Frontal cortex (tissue), 4 donors: ENCODE data around the gene SRL. TPM values are rescaled to one million over a fixed set of nuclear protein-coding genes. Genes with fewer than 3 reads are reported as not detected.
"Not testable (repeated sequence)": the region's sequence is repeated elsewhere in the genome, so short reads cannot be mapped to it uniquely, and the experiment has no call there.

Experiments used
- DNase-seq, 2 donors: peaks; one replicate each; pipeline ENCODE4 v3.0.0; 2012; ENCODE audit warnings: low spot score in 2 of 2
- FAIRE-seq: peaks from 2 replicates; lab custom pipeline; 2012; peaks lifted over from hg19 to GRCh38; lab: Jason Lieb, UNC
- total RNA-seq: library from RNA; depleted of rRNA; stranded (reverse); fragments of >200 nt; gene quantifications from one replicate; pipeline ENCODE4 v1.2.3, GENCODE V29; 2014
- donor health status: control.
- donor health status: control.
- donor health status: control.

Gene SRL
- total RNA-seq, 1 donor from 2014 or later, result under 0.01 TPM

DNA sequence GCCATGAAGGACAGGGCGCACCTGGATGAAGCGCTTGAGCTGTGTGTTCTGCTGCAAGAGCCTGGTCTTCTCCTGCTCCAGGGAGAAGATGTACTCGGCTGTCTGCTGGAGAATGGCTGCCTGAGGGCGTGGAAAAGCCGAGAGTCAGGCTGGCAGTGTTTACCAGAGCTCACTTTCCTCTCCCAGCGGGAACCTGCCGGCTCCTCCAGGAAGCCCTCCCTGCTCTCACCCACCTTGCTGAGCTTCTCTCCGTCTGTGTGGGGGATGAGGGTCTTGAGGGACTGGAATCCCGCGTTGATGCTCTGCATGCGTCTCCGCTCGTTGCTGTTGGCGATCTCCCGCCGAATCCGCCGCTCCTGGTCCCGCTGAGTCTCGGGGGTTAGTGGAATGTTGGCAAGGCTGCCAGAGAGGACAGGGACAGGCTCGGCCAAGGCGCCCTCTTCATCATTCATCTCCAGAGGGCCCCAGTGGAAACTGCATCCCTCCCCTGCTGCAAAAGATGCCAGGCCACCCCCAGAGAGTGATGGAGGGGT lies 20.5 kb upstream of the SRL start:
- FAIRE-seq, result no peak
- DNase-seq, result no peak

DNA sequence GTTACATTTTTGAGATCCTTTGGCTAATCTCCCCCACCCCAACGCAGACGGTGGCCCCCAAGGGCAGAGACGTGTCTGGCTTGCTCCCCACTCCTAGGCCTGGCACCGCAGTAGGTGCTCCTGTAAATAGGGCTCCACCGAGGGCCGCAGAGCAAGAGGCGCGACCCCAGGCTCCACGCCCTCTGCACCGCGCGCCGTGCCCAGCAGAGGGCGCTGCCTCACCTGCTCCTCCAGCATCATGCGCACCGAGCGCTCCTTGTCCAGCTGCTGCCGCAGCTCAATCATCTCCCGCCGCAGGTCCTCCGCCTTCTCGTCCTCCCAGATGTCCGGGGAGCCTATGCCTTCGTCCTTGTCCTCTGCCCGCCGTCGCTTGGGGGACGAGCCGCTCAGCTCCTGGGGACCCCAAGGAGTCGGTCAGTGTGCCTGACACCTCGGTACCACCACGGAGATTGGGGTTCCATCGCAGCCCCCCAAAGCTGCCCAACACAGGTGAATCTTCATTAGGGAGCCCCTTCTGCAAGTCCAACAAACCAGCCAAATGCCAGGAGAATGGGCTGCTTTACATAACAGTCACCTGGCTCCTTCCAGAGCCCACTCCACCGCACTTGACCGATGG lies 19.8 kb upstream of the SRL start:
- no peak for FAIRE-seq
- DNase-seq, result no peak

DNA sequence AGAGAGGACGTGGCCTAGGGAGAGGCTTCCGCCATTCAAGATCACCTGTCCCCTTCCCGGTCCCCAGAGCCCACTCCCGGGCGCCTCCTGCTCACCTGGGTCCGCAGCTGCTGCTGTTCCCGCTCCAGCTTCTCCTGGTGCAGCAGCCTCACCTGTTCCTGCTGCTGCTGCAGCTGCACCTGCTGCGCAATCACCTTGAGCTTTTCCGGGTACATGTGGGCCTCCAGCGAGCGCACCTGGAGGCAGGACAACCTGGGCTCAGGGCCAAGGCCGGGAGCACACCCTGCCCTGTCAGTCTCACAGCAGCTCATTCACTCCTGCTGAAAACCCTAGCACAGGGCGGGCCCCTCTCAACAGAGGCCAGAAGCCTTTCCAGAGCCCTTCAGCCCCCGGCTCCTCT lies 18.5 kb upstream of the SRL start:
- no peak for DNase-seq
- FAIRE-seq, result no peak

DNA sequence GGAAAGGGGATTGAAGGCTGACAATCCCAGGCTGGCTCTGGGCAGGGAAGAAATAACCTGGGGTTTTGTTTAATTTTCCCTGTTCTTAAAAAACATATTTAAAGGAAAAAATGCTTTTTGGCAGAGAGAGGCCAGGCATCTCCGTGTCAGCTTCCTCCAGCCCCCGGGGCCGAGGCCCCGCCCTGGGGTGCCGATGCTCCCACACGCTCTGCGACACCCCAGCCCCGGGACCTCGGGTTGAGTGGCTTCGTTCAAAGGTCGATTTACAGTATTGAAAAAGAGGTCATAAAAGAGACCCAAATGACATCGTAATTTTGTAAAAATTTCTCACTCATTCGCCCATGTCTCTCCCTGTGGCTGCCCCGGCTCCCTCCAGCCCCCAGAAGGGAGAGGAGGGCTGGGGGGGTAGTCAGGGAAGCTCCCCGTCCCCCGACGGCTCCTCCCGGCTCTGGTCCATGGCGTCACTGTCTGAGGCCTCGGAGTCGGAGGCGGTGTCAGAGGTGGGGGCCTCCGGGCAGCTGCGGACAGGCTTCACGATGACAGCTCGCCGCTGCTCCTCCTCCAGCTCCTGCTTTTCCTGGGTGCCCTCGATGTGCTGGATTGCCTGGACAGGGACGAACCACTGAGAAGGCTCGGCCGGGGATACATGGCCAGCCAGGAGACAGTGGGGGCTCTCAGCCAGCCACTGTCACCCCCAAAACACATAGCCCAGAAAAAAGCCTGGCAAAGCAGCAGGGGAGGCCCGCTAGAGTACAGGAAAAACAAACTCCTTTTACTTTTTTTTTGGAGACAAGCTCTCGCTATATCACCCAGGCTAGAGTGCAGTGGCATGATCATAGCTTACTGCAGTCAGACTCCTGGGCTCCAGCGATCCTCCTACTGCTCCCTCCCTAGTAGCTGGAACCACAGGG lies 16.0 kb upstream of the SRL start:
- FAIRE-seq (no peak), DNase-seq (no peak)

DNA sequence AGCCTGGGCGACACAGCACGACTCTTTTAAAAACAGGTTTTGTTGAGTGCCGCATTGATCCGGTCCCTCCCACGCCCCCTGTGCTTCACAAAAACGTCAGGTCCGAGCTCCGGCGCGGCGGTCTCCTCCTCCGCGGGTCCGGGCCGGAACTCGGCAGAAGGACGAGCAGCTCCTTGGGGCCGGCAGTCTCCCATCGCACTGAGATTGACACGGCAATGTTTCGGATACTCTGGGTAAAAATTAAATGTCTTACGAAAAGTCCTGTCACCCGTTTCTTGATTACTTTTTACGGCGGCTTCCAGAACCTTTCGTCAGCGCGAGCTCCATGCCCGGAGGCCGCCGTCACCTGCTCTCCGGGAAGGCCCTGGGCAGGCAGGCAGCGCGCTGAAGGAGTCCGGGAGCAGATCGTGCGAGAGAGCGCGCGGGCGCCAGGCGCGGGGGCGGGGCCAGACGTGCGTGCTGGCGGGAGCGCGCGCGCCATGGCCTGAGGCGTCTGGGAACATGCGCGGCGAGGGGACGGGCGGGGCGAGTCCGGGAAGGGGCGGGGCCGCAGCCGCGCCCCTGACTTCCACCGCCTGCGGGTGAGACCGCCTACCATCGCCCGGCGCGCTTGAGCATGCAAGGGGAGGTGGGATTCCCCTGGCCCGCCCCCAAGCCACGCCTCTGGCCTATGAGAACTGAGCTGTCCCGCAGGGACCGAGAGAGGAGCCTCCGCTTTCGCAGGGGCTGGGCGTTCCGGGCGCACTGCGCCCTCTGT lies 11.7 kb upstream of the SRL start:
- no peak for FAIRE-seq
- peak; percentile 96 to 98 for DNase-seq

DNA sequence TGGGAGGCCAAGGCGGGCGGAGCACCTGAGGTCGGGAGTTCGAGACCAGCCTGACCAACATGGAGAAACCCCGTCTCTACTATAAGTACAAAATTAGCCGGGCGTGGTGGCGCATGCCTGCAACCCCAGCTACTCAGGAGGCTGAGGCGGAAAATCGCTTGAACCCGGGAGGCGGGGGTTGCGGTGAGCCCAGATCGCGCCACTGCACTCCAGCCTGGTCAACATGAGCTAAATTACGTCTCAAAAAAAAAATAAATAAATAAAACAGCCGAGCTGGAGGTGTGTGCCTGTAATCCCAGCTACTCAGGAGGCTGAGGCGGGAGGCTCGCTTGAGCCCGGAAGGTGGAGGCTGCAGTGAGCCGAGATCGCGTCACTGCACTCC lies 11.1 kb upstream of the SRL start:
- DNase-seq, FAIRE-seq: not testable (repeated sequence)

DNA sequence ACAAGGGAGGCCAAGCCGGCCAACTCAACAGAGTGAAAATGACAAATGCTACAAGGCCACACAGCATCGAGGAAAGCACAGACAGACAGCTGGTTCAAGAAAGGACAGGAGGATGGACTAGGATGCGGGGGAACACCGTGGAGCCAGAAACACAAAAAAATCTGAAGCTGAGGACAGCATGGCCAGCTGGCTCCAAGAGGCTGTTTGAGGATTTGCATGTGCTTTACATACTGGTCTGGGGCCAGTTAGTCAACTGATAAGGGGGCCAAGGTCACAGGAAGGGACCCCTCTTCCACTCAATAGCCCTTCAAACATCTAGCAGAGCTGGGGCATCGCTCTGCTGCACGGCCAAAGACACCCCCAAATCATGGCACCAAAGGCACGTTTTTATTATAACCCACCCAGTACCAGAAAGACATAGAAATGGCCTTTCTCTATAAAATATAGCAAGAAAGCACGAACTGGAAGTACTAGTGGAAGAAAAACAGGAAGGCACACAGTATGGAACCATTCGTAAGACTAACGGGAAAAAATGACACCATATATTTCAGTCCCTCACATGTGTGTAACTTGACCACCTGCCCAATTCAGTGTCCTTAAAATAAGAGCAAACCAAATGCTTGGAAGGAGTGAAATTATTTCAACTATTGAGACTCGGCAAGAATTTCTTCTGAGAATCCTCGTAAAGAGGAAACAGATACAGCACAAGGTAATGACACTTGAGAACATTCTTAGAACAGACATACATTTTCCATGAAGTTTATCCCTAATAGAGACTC lies 7.8 kb upstream of the SRL start:
- DNase-seq (no peak), FAIRE-seq (no peak)

DNA sequence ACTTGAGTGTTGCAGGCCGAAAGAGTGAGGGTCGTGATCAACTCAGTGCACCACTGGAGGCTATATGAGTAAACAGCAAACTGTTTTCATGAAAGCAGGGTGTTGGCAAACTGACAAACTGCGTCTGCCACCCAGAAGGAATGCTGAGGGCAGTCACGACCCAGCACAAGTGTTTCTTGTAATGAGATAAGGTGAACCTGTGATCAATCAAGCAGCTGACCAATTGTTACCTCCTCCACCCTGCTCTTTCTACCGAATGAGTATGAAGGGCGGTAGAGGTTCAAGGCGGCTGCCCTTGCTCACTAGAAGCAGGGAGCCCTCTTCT lies 5.5 kb upstream of the SRL start:
- no peak for DNase-seq
- FAIRE-seq, result no peak

DNA sequence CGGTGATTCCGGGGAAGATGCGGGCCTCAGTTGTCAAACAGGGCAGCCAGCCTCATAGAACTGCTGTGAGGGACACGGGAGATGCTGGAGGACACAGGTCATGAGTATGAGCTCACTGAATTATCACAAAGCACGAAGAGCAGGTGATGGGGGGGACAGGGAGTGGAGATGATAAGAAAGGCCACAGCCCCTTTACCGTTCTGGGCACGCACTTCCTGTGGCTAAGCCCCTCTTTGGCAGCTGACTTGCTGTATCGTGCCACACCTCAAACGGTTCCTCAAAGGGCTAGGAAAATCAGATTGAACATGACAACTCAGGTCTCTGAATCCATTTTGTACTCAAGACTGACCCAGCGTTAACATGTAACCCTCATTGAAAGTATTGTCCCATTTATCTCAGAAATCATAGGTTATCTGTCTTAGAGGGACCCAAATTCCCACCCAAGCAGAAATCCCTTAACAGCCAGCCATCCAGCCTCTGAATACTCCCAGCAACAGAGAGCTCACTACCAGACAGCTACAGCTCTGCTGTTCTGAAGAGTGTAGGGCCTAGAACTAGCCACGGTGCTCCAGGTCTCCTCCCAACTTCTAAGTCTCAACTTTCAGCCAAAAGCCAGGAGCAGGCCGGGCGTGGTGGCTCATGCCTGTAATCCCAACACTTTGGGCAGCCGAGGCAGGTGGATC lies 5.0 kb upstream of the SRL start:
- no peak for FAIRE-seq
- no peak for DNase-seq

DNA sequence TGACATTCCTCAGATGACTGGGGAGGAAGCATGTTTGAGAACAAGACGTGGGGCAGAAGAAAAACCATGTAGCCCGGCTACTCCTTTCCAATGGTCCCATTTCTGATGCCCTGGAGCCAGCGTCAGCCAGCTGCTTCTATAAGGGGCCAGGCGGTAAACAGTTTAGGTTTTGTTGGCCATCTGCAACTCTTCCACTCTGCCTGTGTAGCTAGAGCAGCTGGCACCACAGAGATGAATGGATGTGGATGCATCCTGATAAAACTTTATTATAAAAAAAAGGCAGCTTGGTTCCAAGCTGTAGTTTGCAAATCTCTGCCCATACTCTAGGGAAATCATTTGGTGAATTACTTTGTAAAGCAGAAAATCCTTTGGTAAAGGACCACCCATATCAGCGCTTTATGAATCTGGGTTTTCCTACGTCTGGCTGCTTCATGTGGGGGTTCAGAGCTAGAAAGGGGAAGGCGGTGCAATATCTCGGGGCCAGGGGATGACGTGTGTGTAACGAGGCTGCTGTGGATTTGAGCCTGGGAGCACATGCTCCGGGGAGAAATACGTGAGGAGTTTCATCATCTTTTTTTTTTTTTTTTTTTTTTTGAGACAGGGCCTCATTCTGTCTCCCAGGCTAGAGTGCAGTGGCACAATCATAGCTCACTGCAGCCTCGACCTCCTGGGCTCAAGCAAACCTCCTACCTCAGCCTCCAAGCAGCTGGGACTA lies 3.4 kb upstream of the SRL start:
- DNase-seq, result no peak
- no peak for FAIRE-seq

DNA sequence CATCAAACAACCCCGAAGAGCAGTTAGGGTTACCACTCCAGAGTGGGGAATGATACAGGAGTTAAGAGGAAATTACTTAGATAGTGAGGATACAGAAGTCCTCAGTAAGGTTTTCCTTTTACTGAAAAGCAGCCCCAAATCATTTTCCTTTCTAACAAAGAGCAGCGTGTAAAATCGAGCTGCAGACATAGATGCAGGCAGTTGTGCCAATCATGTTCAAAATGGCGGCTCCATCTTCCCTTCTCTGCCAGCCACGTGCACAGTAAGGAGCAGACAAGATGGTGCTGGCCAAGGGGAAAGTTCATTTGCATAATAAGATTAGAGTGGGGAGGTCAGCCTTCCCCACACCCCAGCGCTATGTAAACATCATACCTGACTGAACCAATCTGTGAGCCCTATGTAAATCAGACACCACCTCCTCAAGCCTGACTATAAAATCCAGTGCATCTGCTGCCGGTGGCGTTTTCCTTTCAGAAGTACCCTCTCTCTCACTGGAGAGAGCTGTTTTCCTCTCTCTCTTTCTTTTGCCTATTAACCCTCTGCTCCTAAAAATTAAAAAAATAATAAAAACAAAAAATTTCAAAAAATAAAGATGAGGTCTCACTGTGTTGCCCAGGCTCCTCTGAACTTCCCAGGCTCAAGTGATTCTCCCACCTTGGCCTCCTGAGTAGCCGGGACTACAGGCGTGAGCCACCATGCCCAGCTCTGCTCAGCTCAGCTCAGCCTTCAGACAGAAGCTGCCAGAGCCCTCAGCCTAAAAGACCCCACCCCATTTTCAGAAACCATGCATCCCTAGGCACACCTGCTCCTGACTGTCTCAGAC lies 2.6 kb upstream of the SRL start:
- DNase-seq (no peak), FAIRE-seq (no peak)

DNA sequence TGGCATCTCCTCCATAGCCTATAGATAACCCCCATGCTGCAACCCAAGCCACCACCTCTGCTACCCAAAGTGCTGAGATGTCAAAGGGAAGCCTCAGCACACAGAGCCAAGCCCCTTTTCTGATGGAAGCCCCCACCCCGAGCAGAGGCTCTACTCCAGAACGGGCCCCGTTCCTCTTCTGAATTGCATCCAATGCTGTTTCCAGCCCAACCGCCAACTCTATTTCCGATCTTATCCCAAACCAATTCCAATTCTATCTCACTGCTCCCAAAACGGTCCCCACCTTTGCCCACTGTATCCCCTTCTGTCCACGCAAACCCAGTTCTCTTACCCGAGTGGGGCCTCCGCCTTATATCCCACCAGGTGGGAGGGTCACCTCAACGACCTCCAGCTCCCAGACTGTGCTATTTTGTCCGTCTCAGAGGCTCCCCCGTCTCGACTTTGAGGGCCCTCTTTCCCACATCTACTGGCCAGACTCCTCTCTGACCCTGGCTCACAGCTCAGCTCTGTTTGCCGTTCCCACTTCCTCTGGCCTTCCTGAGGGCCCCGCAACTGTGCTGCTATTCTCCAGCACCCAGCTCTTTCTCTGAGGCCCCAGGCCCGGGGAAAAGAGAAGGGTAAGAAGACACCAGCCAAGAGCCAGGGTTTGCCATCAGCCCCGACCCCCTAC lies 487 bp downstream of the SRL start:
- no peak for FAIRE-seq
- no peak for DNase-seq

DNA sequence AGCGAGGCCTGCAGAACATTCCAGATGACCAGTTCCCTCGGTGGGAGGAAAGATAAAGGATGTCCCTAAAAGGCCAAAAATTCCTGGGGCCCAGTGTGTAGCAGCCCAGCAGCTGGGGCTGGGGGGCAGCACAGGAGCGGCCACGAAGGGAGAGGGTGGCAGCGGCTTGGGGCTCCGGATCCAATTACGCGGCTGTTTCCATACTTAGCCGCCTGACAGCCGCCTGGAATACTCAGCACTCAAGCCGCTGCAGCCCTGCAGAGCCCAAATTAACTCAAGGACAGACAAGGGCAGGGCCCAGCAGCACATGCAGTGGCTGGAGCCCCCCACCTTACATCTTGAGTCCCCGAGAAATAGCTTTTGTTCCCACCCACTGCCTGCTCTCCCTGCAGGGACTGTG lies 1.3 kb downstream of the SRL start:
- DNase-seq (no peak), FAIRE-seq (no peak)

DNA sequence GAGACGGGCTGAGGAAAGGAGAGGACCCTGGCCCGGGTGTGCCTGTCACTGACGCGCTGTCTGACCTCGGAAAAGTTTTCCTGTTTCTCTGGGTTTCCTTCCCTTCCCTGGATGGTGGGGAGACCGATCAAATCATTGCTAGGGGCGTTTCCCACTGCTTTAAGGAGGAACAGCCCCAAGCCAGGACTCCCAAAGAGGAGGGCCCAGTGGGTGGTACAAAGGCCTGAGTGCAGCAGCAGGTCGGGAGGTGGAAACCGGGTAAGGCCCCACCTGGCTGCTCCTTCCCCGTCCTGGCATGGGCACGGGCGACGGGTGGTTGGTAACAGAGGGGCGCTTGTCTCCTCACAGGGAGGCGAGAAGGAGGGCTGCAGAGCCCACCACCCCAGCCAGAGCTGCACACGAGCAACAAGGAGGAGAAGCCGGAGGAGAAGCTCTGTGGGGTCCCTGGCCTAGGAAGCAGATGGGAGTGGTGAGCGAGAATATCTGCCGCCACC lies 2.2 kb downstream of the SRL start:
- DNase-seq, result no peak
- no peak for FAIRE-seq

DNA sequence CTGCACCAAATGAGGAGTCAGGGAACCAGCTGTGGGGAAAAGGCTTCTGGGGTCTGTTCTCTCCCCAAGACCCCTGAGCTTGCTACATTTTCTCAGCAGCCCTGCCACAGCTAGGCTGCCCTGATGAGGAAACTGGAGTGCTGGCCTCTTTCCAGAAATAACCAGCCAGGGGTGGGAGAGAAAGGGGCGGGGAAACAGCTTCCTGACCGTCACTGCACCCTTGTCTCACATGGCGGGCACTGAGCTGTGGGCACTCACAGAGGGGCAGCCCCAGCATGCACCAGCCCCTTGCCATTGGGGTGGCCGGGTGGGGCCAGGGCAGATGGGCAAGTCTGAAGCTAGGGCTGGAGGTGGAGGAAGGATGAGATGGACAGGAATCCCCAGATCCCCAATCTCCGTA lies 2.9 kb downstream of the SRL start:
- no peak for DNase-seq

DNA sequence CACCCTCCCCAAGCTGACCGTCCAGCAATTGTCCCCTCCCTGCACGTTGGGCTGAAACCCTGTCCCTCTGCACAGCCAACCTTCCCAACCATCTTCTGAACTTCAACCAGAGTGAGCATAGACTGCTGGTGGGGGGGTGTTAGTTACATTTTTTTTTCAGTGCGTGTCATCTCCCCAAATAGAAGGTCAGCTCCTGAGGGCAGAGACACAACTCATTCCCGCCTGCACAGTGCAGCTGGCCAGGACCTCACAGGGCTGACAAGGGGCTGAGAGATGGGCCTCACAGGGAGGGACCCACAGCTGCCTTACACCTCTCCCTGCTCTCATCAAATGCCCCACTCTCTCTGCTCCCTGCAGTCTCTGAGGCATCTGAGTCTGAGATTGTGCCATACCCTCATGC lies 8.4 kb downstream of the SRL start:
- DNase-seq (no peak), FAIRE-seq (no peak)

More for the DNA sequence above, 2.9 kb downstream of the SRL start:
- no peak for FAIRE-seq
